Left lobe of liver (tissue), 2 donors: ENCODE measurements around the gene SLC25A4. TPM values are rescaled to one million over a fixed set of nuclear protein-coding genes. Genes with fewer than 3 reads are reported as not detected.

ENCODE experiments used
- ATAC-seq: fragments of 200-7000 bp; cut with Tn5 transposase; one replicate; pipeline ENCODE4 v1.9.1; 2020; ENCODE audit warnings: mild to moderate bottlenecking, moderate library complexity
- DNase-seq: peaks from one replicate; pipeline ENCODE4 v3.0.0-alpha.2; 2020; ENCODE audit warnings: low spot score
- total RNA-seq: library from RNA; stranded (reverse); gene quantifications from one replicate; pipeline ENCODE4 v1.2.1, GENCODE V29; 2021
- donor health status: DM: no; HTN: no; CAD: no; lungs with moderate emphysema.
- donor health status: DM: no; HTN: yes; CAD: no.

Gene SLC25A4
- total RNA-seq, 1 donor from 2014 or later: 30.6 TPM

DNA sequence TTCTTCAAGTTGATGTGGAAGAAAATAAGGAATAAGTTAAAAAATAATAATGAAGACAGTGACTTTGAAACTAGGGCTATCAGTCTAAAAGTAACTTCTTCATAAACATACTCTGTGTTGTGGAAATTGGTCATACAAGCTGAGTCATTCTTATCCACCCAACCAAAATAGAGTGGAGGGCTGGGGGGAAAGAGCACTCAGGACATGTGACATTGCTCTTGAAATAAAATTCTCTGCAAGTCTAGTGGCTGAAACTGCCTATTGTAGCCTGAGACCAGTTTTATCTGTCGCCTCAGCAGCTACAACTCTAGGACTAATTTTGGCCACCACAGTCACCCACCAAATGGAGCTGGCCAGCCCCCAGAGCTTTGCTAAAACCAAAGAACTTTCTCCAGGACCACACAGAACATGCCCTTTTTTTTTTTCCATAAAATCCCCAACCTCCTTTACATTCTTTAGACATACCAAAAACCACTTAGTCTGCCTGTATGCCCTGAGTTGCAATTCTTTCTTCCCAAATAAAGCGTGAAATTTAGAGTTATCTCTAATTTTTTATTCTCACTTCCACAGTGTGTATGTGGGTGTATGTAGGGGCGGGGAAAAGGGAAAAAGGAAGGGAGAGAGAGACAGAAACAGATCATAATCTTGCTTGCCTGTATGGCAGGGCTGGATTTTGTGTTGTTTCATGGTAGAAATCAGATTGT lies 23.0 kb upstream of the SLC25A4 start:
- no peak for ATAC-seq
- no peak for DNase-seq

DNA sequence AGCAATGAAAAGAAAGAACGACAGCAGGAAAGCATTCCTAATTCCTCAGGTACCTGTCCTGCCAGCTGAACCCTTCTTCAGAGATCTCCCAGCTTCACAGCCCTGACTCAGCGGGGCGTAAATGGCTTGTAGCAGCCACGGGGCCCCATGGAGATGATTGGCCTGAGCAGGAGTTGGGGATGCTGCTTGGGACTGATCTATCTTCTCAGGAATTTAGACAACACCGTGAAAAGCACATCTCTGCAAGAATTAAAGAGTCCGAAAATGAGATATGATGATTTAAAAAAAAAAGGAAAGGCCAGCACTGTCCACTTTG lies 22.5 kb upstream of the SLC25A4 start:
- ATAC-seq (no peak), DNase-seq (no peak)

DNA sequence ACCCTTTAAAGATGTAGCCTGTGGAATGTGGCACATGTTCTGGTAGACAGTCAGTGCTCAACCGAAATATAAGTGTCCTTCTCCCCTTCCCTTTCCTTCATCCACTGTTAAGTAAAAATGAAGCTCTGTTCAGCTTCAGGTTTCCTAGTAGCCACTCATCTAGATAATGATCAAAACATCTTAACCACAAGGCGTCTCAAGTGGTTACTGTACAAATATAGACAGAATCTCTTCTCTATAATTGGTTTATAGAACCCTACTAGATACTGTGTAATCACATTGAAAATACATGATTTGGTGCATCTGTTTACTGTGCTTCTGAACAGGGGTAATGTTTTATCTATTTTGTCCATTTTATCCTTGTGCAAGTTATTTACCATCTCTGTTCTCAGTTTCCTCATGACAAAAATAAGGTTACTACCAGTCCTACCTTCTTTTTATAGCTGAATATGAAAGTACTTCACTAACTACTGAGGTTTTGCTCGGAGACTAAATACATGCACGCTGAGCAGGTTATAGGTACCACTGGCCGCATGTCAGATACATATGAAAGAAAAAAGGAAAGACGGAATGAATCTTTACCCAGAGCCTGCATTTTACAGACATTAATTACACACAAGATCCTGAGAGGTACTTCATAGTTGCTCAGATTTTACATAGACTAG lies 20.3 kb upstream of the SLC25A4 start:
- DNase-seq (no peak), ATAC-seq (no peak)

DNA sequence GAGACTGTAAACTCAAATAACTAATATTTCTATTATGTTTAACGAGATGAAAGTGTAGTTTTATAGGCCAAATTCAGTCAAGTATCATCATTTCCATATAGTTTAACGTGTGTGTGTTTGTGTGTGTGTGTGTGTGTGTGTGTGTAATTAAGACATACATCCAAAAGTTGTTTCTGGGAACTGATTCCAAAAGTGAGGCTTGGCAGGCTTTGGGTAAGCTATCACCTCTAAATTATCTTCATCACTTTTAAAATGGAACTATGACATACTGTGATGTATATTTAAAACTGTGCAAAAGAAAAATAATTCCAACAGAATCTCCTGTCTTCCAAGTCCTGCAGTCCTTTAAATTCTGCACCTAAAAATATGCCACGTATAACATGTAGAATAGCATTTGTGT lies 19.1 kb upstream of the SLC25A4 start:
- no peak for DNase-seq
- ATAC-seq: no peak

DNA sequence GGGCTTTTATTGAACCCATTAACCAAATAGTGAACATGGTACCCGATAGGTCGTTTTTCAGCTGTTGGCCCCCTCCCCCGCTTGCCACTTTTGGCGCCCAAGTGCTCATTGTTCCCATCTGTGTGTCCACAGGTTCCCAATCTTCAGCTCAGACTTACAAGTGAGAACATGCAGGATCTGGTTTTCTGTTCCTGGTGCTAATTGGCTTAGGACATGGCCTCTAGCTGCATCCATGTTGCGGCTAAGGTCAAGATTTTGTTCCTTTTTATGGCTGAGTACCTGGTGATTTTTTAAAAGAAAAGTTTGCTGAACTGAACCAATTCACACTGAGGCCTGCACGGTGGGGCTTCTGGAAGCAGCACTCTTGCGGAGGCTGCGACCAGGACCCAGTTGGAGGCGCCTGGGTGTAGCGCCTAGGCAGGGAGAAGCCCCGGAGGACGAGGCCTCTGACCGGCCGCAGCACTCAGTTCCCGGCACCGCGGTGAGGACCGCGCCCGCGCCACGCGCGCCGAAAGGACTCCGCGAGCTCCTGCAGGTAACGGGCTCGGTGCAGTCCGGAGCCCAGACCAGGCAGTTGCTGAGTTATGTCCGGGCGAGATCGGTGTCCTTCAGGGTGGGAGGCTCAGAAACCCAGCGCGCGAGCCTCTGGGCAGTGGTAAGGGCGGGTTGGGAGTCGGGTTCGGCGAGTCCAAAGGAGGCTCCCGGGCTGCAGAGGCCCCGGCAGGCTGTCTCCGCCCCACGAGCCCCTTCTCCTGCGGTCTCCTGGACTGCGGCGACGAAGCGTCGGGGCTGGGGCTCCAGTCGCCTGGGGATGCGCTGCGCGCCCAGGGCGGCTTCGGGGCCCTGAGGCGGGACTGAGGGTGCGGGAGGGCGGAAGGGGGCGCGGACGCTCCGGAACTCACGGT lies 15.8 kb upstream of the SLC25A4 start:
- ATAC-seq: peak; percentile 77
- DNase-seq: no peak

DNA sequence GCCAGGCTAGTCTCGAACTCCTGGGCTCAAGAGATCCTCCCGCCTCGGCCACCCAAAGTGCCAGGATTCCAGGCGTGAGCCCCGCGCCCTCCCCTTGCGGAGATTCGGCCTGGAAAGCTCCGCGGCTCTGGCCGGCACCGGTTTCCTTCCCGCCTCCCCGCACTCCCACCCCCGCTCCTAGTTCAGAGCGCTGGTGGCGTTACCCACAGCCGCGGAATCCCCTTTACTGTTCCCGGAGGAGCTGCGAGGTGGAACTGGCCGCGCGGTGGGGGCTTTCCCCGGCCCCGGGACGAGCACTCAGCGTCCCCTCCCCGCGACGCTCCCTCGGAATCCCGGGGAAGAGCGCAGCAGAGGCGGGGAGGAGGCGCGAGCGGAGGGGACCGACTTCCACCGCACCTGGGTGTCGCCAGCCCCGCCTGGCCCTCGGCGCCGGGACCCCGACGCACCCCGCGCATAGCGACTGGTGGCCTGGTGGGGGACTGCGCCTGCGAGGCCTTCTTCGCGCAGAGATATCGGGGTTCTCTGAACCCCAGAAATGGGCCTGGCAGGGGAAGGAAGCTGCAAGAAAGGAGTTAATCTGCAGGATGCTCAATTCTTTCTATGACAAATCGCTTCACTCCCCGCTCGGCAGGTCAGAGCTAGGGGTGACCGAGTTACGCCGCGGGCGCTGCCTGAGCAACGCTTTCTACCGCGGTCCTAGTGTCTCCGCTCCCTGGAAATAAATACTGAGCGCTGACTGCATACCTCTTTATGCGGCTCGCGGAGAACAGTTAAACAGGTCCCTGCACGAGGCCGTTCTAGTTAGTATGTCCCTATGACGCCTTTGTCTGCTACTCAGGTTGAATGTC lies 14.6 kb upstream of the SLC25A4 start:
- peak; percentile 61 for ATAC-seq
- no peak for DNase-seq

DNA sequence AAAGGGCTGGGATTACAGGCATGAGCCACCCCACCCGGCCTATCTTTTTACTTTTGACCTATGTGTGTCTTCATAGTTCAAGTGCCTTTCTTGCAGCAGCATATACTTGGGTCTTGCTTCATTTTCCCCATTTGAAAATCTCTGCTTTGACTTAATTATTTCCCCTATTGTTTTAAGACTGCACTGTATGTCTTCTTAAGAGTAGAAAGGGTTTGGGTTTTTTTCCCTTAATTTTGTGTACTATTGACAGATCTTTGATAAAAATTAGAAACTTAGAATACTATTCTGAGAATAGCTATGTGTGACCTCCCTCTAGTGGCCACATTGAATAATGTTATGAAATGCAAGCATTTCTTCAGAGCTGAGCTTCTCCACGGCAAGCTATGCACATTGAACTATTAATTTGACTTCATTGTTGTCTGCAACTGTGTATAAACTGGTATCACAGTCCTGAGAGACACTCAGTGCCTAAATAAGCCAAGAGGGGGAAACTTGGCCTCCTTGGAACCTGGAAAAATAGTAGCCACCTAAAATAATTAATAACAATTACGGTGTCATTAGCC lies 8.7 kb upstream of the SLC25A4 start:
- DNase-seq (no peak), ATAC-seq (peak; percentile 95)

DNA sequence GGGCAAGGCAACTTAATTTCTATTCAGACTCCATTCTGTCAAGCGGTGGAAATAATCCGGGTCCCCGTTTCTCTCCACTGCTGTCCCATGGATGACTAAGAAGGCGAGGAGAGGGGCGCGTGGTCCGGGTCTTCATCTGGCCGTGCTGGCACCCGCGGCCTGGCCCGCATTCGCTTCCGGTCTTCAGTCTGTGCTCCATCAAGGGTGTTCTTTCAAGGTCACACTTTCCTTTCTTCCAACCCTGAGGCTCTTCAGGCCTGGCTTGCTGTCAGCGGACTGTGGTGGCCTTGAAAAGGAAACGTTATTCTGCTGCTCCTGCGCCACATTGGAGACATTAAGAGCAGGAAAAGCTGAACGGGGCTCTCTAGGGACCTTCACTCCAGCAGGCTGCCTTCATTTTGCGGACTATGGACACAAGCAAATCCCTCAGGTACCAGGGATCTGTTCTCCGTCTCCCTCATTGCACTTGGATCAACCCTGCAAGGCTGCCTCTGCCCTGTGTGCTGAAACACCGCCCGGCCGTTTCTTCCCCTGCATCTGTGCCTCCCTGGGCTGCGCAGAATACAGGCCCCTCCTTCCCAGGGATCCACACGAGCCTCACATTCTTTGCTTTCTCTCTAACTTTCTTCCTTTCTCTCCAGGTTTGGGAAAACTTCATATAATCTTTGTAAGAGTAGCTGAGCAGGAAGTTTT lies 5.7 kb upstream of the SLC25A4 start:
- ATAC-seq (no peak), DNase-seq (no peak)

DNA sequence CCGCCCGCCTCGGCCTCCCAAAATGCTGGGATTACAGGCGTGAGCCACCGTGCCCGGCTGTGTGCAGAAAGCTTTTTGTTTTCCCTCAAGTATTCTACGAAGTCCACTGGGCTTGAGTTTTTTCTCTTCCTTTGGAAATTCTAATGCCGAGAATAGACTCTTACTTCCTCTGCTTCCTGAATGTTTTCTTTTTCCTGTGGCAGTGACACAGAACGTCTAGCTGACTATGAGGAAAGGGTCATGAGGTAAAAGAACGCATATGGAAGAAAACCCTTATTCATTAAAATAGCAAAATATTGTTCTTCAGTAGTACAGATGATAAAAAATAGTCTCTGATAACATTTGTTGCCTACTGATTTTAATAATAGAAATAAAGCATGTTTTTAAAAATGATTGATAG lies 4.9 kb upstream of the SLC25A4 start:
- DNase-seq (no peak), ATAC-seq (no peak)

DNA sequence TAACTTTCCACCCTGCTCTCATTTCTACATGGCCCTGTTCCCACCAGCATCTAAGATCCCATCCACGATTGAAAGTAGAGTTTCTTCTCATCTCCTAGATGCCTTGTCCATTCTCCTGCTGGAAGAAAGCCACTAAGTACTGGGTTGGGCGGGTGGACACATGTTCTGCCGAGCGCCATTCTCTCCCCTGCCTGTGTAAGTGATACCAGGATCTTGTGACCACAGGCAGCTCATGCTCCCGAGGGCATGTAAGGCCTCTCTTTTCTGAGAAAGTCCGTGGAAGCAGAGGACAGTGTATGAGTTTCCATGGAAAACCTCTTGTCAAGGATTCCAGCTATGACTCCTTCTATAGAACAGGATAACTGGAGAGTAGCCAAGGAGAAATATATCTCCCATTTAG lies 3.3 kb upstream of the SLC25A4 start:
- ATAC-seq (no peak), DNase-seq (no peak)

DNA sequence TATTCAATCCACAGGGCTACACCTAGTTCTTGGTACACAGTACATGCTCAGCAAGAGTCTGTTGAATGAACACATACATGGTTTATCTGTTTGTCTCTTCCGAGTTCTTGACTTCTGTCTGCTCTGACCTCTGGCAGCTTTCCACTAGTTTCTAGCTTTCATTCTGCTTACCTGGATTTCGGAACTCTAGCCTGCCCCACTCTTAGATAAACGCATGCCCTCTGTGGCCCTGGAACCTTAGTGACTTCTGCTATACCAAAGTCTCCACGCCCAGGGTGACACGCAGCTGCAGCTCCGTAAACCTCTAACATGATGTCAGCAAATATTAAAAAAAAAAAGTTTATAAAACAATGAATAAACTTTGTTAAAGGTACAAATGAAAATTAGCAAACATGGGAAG lies 1.3 kb upstream of the SLC25A4 start:
- peak; percentile 67 for DNase-seq
- ATAC-seq: peak; percentile 42

DNA sequence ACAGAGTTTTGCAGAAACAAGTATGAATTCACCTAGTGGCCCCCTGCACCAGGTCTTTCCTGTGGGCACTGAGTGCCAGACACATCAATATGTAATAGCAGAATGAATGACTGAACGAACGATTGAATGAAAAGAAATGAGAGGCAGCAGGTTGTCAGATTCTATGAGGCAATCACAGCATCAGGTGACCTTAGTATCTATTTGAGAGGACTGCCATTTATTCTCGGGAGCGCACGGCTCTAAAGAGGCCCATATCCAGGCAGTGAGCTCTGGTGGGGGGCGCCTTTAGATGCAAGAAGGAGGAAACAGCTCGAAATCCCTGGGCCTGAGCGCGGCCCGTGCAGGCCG lies 528 bp upstream of the SLC25A4 start:
- ATAC-seq (peak; percentile 54), DNase-seq (no peak)

DNA sequence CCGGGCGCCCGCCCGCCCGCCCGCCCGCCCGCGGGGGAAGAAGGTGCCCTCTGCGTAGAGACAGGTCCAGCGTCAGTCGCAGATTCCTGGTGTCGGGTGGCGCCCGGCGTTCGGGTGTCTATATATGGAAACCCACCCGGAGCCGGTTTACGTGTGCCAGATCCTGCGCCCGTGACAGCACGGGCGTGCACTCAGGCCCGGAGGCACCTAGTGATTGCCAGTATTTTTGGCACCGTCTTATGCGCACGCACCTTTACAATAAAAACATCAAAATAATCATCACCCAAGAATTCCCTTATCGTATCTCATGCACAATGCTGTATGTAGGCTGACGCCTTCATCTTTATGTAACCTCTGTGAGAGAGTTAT lies 519 bp downstream of the SLC25A4 start:
- ATAC-seq: peak; percentile 2
- no peak for DNase-seq

DNA sequence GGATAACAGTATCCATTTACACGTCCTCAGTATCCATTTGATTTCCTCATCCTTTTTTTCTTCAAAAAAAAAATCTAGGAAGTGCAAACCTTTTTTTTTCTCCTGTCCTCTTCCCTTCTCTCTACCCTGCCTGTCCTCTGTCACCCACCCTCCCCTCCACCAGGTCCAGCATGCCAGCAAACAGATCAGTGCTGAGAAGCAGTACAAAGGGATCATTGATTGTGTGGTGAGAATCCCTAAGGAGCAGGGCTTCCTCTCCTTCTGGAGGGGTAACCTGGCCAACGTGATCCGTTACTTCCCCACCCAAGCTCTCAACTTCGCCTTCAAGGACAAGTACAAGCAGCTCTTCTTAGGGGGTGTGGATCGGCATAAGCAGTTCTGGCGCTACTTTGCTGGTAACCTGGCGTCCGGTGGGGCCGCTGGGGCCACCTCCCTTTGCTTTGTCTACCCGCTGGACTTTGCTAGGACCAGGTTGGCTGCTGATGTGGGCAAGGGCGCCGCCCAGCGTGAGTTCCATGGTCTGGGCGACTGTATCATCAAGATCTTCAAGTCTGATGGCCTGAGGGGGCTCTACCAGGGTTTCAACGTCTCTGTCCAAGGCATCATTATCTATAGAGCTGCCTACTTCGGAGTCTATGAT lies 1.7 kb downstream of the SLC25A4 start:
- ATAC-seq (no peak), DNase-seq (no peak)

DNA sequence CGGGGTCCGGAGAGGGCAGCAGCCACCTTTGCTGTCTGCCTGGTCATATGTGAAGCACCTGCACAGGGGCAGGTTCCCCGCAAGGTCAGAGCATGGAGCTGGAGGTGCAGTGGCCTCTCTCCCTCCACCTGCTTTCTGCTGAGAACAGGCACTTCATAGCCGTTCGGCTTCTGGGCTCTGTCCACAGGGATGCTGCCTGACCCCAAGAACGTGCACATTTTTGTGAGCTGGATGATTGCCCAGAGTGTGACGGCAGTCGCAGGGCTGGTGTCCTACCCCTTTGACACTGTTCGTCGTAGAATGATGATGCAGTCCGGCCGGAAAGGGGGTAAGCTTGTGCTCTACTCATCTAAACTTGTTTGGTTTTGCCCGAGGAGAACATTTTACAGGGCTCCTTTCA lies 2.5 kb downstream of the SLC25A4 start:
- DNase-seq: no peak
- ATAC-seq: no peak

DNA sequence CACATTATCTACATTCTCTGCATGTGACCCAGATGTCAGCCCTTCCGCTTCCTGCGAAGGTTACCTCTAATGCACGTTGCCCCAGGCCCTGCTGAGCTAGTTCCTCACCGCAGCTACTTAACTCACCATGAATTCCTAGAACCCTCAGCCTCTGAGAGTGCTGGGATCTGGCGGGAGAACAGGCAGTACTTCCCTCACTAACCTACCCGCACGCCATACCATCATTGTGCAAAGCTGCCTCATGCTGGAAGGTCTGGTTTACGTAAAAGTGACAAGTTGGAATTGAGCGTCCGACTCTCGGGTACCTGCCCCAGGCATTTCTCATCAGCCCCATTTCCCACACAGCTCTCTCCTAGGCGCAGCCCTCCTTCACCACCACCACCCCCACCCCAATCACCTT lies 6.3 kb downstream of the SLC25A4 start:
- no peak for DNase-seq
- ATAC-seq: no peak

DNA sequence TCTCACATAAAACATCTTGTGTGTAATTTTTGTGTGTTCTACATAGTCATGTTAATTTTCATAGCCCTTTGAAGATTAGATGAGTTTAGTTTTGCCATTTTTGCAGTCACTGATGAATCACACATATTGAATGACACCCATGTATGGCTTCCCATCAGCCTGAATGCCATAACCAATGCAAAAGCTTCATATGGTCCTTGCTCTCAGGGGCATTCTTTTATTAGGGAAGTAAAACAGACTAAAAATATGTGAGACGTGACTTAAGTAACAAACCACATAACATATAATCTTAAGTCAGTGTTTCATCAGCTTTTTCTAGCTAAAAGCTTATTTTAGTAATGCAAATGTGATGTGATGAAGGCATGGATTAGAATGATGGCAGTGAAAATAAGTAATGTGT lies 8.2 kb downstream of the SLC25A4 start:
- DNase-seq (no peak), ATAC-seq (no peak)

DNA sequence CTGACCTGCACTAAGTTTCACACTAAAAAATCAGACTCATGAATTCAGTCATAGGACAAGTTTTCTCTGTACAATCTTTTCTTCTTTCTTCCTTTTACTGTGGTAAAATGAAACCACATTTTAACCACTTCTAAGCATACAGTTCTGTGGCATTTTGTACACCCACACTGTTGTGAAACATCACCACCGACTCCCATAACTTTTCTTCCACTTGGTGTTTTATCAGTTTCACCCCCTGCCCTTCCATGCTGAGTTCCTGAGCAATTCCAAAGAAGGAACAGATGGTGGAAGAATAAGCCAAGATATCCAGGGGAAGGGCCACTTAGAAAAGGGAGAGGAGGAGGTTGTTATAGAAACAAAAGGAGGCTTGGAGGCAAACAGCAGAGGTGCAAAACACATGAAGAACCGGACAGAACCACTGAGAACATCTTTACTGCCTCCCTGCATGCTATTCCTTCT lies 22.6 kb downstream of the SLC25A4 start:
- ATAC-seq: no peak
- DNase-seq: no peak

DNA sequence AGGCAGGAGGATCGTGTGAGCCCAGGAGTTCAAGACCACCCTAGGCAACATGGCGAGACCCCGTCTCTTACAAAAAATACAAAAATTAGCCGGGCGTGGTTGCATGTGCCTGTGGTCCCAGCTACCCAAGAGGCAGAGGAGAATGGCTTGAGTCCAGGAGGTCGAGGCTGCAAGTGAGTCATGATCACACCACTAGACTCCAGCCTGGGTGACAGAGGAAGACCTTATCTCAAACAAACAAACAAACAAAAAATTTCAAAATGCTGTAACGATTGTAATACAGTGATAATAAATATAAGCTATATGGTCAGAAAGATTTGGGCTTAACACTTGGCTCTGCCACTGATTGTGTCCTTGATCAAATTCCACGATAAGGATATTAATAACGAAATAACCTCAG lies 24.2 kb downstream of the SLC25A4 start:
- DNase-seq: no peak
- ATAC-seq: no peak
